Activated CD8-positive, alpha-beta memory T cell treated with anti-CD3 and anti-CD28 coated beads, Interleukin-2, amount 10 ng/mL, durations not matched to agents 7 days and 5 days (primary cell): ENCODE results near the gene GARS1. TPM values are rescaled to one million over a fixed set of nuclear protein-coding genes. Genes with fewer than 3 reads are reported as not detected.
"Not testable (repeated sequence)": the region's sequence is repeated elsewhere in the genome, so short reads cannot be mapped to it uniquely, and the experiment has no call there.

Experiments used
- ATAC-seq: fragments of 150-1000 bp; cut with Tn5 transposase; one replicate; pipeline ENCODE4 v1.10.0; 2021; ENCODE audit warnings: moderate library complexity
- CTCF ChIA-PET: fragments of 350-600 bp; sonication (Branson Sonifier 250); formaldehyde crosslinking; loops from one replicate; lab custom pipeline; 2021; ENCODE audit warnings: antibody characterized with exemption; lab: Charles Lee
- DNase-seq: peaks from one replicate; pipeline ENCODE4 v3.0.0-alpha.2; 2020
- H3K27ac Mint-ChIP-seq: one replicate; pipeline ENCODE4 v1.8.0; 2021; ENCODE audit warnings: mild to moderate bottlenecking, mixed read lengths
- H3K27me3 Mint-ChIP-seq: one replicate; pipeline ENCODE4 v1.8.0; 2021; ENCODE audit warnings: mixed read lengths
- H3K36me3 Mint-ChIP-seq: one replicate; pipeline ENCODE4 v1.8.0; 2021; ENCODE audit warnings: mild to moderate bottlenecking, mixed read lengths
- H3K4me1 Mint-ChIP-seq: one replicate; pipeline ENCODE4 v1.8.0; 2021; ENCODE audit warnings: mixed read lengths
- H3K4me3 Mint-ChIP-seq: one replicate; pipeline ENCODE4 v1.8.0; 2021; ENCODE audit warnings: mild to moderate bottlenecking, moderate library complexity, mixed read lengths
- H3K9me3 Mint-ChIP-seq: one replicate; pipeline ENCODE4 v1.8.0; 2022; ENCODE audit warnings: low read depth, mixed read lengths
- total RNA-seq, 2 experiments: library from RNA; stranded (reverse); gene quantifications; one replicate each; pipeline ENCODE4 v1.2.3, GENCODE V29; 2021

GARS1 gene
- total RNA-seq, 2 experiments from 2014 or later: 203 to 260 TPM

- DNase-seq: no peak
- Mint-ChIP-seq H3K4me3 (no peak overlapping the region), H3K9me3 (no peaks in the 10 kb centered on the region), H3K27ac (peak overlapping the region; percentile 63), H3K36me3 (peaks cover 77% of the 10 kb centered on the region), H3K4me1 (peaks cover 31% of the 10 kb centered on the region), H3K27me3 (no peaks in the 10 kb centered on the region)
- ATAC-seq: no peak
- CTCF ChIA-PET: interaction anchor here (1.2 kb wide), 1 partner anchor 49 kb away, joined by 5 read pairs; no protein-coding TSS in a partner anchor
These were observed 19.0 kb downstream of the GARS1 start for GRCh38 chr7:30613366-30614325.

- H3K36me3 Mint-ChIP-seq: peaks cover 70% of the 10 kb centered on the region
- H3K27ac Mint-ChIP-seq: no peak overlapping the region
- CTCF ChIA-PET: no interaction called here
- peaks cover 22% of the 10 kb centered on the region for H3K4me1 Mint-ChIP-seq
- no peaks in the 10 kb centered on the region for H3K27me3 Mint-ChIP-seq
- DNase-seq (no peak), ATAC-seq (no peak)
- H3K4me3 Mint-ChIP-seq: no peak overlapping the region
- no peaks in the 10 kb centered on the region for H3K9me3 Mint-ChIP-seq
These were observed 21.6 kb downstream of the GARS1 start for GRCh38 chr7:30616318-30616717.

- Mint-ChIP-seq H3K36me3 (peaks cover 73% of the 10 kb centered on the region), H3K27ac (no peak overlapping the region), H3K27me3 (no peaks in the 10 kb centered on the region), H3K9me3 (no peaks in the 10 kb centered on the region), H3K4me3 (no peak overlapping the region), H3K4me1 (peaks cover 16% of the 10 kb centered on the region)
- ATAC-seq: no peak
- CTCF ChIA-PET: no interaction called here
- no peak for DNase-seq
These were observed 22.7 kb downstream of the GARS1 start for GRCh38 chr7:30617359-30617758.

- Mint-ChIP-seq H3K4me3 (no peak overlapping the region), H3K27me3 (no peaks in the 10 kb centered on the region), H3K36me3 (peaks cover 69% of the 10 kb centered on the region), H3K9me3 (no peaks in the 10 kb centered on the region), H3K4me1 (peaks cover 8% of the 10 kb centered on the region), H3K27ac (no peak overlapping the region)
- ATAC-seq: no peak
- DNase-seq: no peak
- CTCF ChIA-PET: interaction anchor here (1.0 to 1.6 kb wide), 3 partner anchors 9 to 24 kb away, joined by 3 to 4 read pairs (median 4); partner anchors contain the start of gene GARS1
These were observed 23.5 kb downstream of the GARS1 start for GRCh38 chr7:30618080-30618676.

GRCh38 chr7:30618961-30619360 lies 24.3 kb downstream of the GARS1 start:
- Mint-ChIP-seq H3K4me1 (peaks cover 2% of the 10 kb centered on the region), H3K27ac (no peak overlapping the region), H3K27me3 (no peaks in the 10 kb centered on the region), H3K36me3 (peaks cover 68% of the 10 kb centered on the region), H3K9me3 (no peaks in the 10 kb centered on the region), H3K4me3 (no peak overlapping the region)
- ATAC-seq (no peak), DNase-seq (no peak)
- CTCF ChIA-PET: interaction anchor here (1.0 to 1.6 kb wide), 4 partner anchors 10 to 25 kb away, joined by 3 to 4 read pairs (median 4); partner anchors contain the start of gene GARS1

GRCh38 chr7:30625283-30625682 lies 30.6 kb downstream of the GARS1 start:
- ATAC-seq (no peak), DNase-seq (no peak)
- Mint-ChIP-seq H3K9me3 (no peaks in the 10 kb centered on the region), H3K4me3 (no peak overlapping the region), H3K4me1 (peaks cover 15% of the 10 kb centered on the region), H3K27me3 (no peaks in the 10 kb centered on the region), H3K36me3 (peaks cover 68% of the 10 kb centered on the region), H3K27ac (peak overlapping the region; percentile 21)
- CTCF ChIA-PET: no interaction called here

- H3K27me3 Mint-ChIP-seq: no peaks in the 10 kb centered on the region
- no peak for DNase-seq
- no peaks in the 10 kb centered on the region for H3K9me3 Mint-ChIP-seq
- ATAC-seq: peak; percentile 53
- CTCF ChIA-PET: interaction anchor here (3.5 kb wide), 1 partner anchor 112 kb away, joined by 11 read pairs; no protein-coding TSS in a partner anchor
- H3K27ac Mint-ChIP-seq: peak overlapping the region; percentile 26
- H3K36me3 Mint-ChIP-seq: peaks cover 73% of the 10 kb centered on the region
- H3K4me1 Mint-ChIP-seq: peaks cover 15% of the 10 kb centered on the region
- H3K4me3 Mint-ChIP-seq: no peak overlapping the region
These were observed 32.3 kb downstream of the GARS1 start for GRCh38 chr7:30627026-30627425.

GRCh38 chr7:30630986-30631385 lies 36.3 kb downstream of the GARS1 start:
- Mint-ChIP-seq H3K4me3 (no peak overlapping the region), H3K27ac (no peak overlapping the region), H3K36me3 (peaks cover 79% of the 10 kb centered on the region), H3K4me1 (peaks cover 7% of the 10 kb centered on the region), H3K9me3 (no peaks in the 10 kb centered on the region), H3K27me3 (no peaks in the 10 kb centered on the region)
- DNase-seq (no peak), ATAC-seq (no peak)
- CTCF ChIA-PET: interaction anchor here (1.2 kb wide), 1 partner anchor 12 kb away, joined by 3 read pairs; no protein-coding TSS in a partner anchor

- ATAC-seq (no peak), DNase-seq (no peak)
- CTCF ChIA-PET: no interaction called here
- Mint-ChIP-seq H3K9me3 (no peaks in the 10 kb centered on the region), H3K4me1 (no peaks in the 10 kb centered on the region), H3K4me3 (no peak overlapping the region), H3K27ac (peak overlapping the region; percentile 47), H3K36me3 (peaks cover 68% of the 10 kb centered on the region), H3K27me3 (no peaks in the 10 kb centered on the region)
These were observed 38.5 kb downstream of the GARS1 start for GRCh38 chr7:30633223-30633622.

GRCh38 chr7:30634193-30634626 lies 39.5 kb downstream of the GARS1 start:
- H3K4me3 Mint-ChIP-seq: no peak overlapping the region
- peaks cover 61% of the 10 kb centered on the region for H3K36me3 Mint-ChIP-seq
- no peak overlapping the region for H3K27ac Mint-ChIP-seq
- DNase-seq (no peak), ATAC-seq (no peak)
- CTCF ChIA-PET: interaction anchor here (1.1 kb wide), 1 partner anchor 24 kb away, joined by 3 read pairs; no protein-coding TSS in a partner anchor
- H3K4me1 Mint-ChIP-seq: no peaks in the 10 kb centered on the region
- no peaks in the 10 kb centered on the region for H3K27me3 Mint-ChIP-seq
- H3K9me3 Mint-ChIP-seq: no peaks in the 10 kb centered on the region

GRCh38 chr7:30634634-30635201 lies 40.0 kb downstream of the GARS1 start:
- CTCF ChIA-PET: interaction anchor here (1.1 kb wide), 1 partner anchor 24 kb away, joined by 3 read pairs; no protein-coding TSS in a partner anchor
- Mint-ChIP-seq H3K4me3 (no peak overlapping the region), H3K9me3 (no peaks in the 10 kb centered on the region), H3K36me3 (peaks cover 59% of the 10 kb centered on the region), H3K27me3 (no peaks in the 10 kb centered on the region), H3K4me1 (no peaks in the 10 kb centered on the region), H3K27ac (no peak overlapping the region)
- ATAC-seq: no peak
- no peak for DNase-seq

GRCh38 chr7:30635798-30636197 lies 41.1 kb downstream of the GARS1 start:
- no peak overlapping the region for H3K4me3 Mint-ChIP-seq
- CTCF ChIA-PET: no interaction called here
- no peaks in the 10 kb centered on the region for H3K9me3 Mint-ChIP-seq
- no peaks in the 10 kb centered on the region for H3K4me1 Mint-ChIP-seq
- no peaks in the 10 kb centered on the region for H3K27me3 Mint-ChIP-seq
- DNase-seq: no peak
- no peak for ATAC-seq
- no peak overlapping the region for H3K27ac Mint-ChIP-seq
- peaks cover 54% of the 10 kb centered on the region for H3K36me3 Mint-ChIP-seq

- H3K27ac Mint-ChIP-seq, DNase-seq, ATAC-seq, H3K4me1 Mint-ChIP-seq, H3K9me3 Mint-ChIP-seq, H3K27me3 Mint-ChIP-seq, CTCF ChIA-PET, H3K4me3 Mint-ChIP-seq: not testable (repeated sequence)
- peaks cover 18% of the 10 kb centered on the region for H3K36me3 Mint-ChIP-seq
These were observed 47.6 kb downstream of the GARS1 start for GRCh38 chr7:30642322-30642721.
